ENCODE data around the gene HMOX1. TPM values are rescaled to one million over a fixed set of nuclear protein-coding genes. Genes with fewer than 3 reads are reported as not detected.

Gene HMOX1
- total and polyA plus RNA-seq, 2 of the 8 experiments (the other 6 are each of a cell fraction or from before 2014, with no cell fraction given), result 25.0 to 41.6 TPM

GRCh38 chr22:35350539-35351503 lies 30.1 kb upstream of the HMOX1 start (continued):
- TF ChIP-seq ATF3 (IDR thresholded peaks at IDR 0.05; ENCODE audit: insufficient read depth, low read depth, low read length), result no peak
- peak in 1 of 2 experiments; percentile 46; a peak in 1 of 4 replicates for TF ChIP-seq SIN3A (conservative IDR thresholded peaks at IDR 0.05 in 1 of 2, IDR thresholded peaks at IDR 0.05 in 1 of 2; ENCODE audit: low read depth in 1 of 2, low read length in 2 of 2)
- TF ChIP-seq SP4 (IDR thresholded peaks at IDR 0.05; ENCODE audit: low read length), result no peak
- TF ChIP-seq CEBPB (IDR thresholded peaks at IDR 0.05; ENCODE audit: low read depth, low read length), result 0 out of 2 replicates have a peak, but pooled peaks have one; percentile 12
- TF ChIP-seq POLR2A (IDR thresholded peaks at IDR 0.05; ENCODE audit: control extremely low read depth in 1 of 2, low read depth in 2 of 2, low read length in 2 of 2), result no peak
- no peak for TF ChIP-seq KDM5A (IDR thresholded peaks at IDR 0.05; ENCODE audit: low read length)
- no peak for TF ChIP-seq TCF12 (IDR thresholded peaks at IDR 0.05; ENCODE audit: low read depth, low read length)
- 0 out of 2 replicates have a peak, but pooled peaks have one; percentile 32 for TF ChIP-seq JUND (IDR thresholded peaks at IDR 0.05; ENCODE audit: low read length)
- no peak for TF ChIP-seq YY1 (IDR thresholded peaks at IDR 0.05; ENCODE audit: low read depth, low read length)
- TF ChIP-seq SIX5 (IDR thresholded peaks at IDR 0.05; ENCODE audit: low read depth, low read length), result no peak
- TF ChIP-seq CHD2 (IDR thresholded peaks at IDR 0.05; ENCODE audit: low read length), result peak; percentile 41; the same call in 1 of the 2 replicates
- no peak for TF ChIP-seq RNF2 (IDR thresholded peaks at IDR 0.05; ENCODE audit: borderline replicate concordance, low read depth, low read length, missing control alignments, poor library complexity, severe bottlenecking)
- TF ChIP-seq SRF (IDR thresholded peaks at IDR 0.05; ENCODE audit: low read depth, low read length), result no peak
- TF ChIP-seq CBX5 (IDR thresholded peaks at IDR 0.05; ENCODE audit: low read depth, low read length), result no peak
- no peak; the same call in 1 of the 2 replicates for TF ChIP-seq MAFK (IDR thresholded peaks at IDR 0.05; ENCODE audit: low read depth, low read length)
- no peak for TF ChIP-seq HDAC6 (IDR thresholded peaks at IDR 0.05; ENCODE audit: low read depth, low read length)
- TF ChIP-seq ASH2L (IDR thresholded peaks at IDR 0.05; ENCODE audit: low read length), result peak; percentile 46
- TF ChIP-seq FOSL1 (IDR thresholded peaks at IDR 0.05; ENCODE audit: insufficient read depth, low read depth, low read length), result no peak
- TF ChIP-seq PHF8 (conservative IDR thresholded peaks at IDR 0.05; ENCODE audit: low read depth, low read length), result no peak
- TF ChIP-seq E2F6 (IDR thresholded peaks at IDR 0.05), result no peak
- no peak for TF ChIP-seq NRF1 (IDR thresholded peaks at IDR 0.05; ENCODE audit: low read depth, low read length)
- no peak for TF ChIP-seq JUN (IDR thresholded peaks at IDR 0.05; ENCODE audit: low read depth, low read length)
- TF ChIP-seq GTF2F1 (IDR thresholded peaks at IDR 0.05; ENCODE audit: borderline replicate concordance, low read depth, low read length), result no peak
